ENCODE measurements around the gene NUP98. TPM values are rescaled to one million over a fixed set of nuclear protein-coding genes. Genes with fewer than 3 reads are reported as not detected.
"Not testable (repeated sequence)": the region's sequence is repeated elsewhere in the genome, so short reads cannot be mapped to it uniquely, and the experiment has no call there.

Gene NUP98
- total RNA-seq, 1 donor from 2014 or later = 78.7 TPM

DNA sequence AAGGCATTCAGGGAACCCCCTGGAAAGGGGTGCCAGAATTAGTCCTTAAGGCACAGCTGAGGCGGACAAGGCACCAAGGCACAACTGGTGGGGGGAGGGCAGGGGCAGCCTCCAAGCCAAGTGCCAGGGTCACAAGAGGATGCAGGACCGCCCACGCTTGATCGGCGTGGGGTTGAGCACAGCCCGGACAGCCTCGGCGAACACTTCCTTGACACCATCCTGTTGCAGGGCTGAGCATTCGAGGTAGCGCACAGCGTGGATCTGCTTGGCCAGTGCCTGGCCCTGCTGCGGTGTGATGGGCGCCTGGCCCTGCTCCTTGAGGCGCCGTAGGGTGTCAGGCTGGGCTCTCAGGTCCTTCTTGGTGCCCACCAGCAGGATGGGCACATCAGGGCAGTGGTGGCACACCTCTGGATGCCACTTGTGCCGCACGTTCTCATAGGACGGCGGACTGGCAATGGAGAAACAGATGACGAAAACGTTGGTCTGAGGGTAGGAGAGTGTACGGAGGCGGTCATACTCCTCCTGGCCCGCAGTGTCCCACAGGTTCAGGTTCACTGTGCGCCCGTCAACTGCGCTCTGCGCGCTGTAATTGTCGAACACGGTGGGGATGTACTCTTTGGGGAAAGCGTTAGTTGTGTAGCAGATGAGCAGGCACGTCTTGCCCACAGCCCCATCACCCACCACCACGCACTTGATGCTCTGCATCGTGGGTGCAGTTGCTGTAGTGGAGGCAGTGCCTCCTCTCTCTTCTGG, 30.3 kb upstream of the NUP98 start:
- no peak for DNase-seq (ENCODE audit: low spot score)

DNA sequence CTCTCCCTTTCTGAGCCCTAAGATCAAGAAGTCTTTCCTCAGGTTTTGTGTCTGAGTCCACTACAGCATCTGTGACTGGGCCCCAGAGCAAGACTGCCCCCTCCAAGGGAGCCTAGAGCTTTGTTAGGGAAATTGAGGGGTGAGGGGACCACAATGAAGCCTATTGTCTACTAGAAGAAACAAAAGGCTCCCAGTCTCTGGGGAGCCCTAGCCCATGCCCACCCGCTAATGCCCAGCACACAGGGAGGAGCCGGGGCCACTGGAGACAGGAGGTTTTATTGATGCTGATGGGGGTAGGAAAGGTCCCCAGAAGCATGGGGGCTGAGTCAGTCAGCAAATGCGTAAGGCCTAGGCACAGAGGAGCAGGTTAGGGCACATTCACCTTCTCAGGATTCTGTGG, 29.4 kb upstream of the NUP98 start:
- no peak for DNase-seq (ENCODE audit: low spot score)

DNA sequence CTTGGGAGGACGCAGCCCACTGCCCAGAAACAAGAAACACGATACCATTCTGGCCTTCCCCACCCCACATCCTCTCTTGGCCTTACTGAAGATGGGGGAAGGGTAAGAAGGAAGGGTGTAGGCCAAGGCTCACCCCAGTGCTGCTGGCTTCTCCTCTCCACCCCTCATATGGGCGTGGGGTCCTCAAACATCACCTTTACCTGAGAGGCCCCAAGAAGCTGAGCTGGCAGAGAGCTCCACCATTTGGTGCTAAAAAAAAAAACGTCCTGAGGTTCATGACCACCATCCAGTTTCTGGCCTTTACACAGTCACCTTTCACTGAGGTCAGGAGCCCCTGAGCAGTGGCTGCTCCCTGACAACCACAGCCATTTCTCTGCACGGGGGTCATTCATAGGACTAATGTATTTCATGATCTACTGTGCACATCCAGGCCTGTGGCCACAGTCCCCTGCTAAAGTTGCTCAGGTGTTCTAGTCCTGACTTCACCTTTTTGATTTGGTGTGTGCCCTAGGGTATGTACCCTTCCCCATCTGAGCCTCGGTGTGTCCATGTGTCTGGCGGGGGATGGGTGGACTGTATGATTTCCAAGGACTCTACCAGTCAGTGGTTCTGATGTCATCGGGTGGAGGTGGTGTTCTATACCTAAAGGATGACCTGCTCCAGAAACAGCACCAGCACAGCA, 28.3 kb upstream of the NUP98 start:
- no peak for DNase-seq (ENCODE audit: low spot score)

DNA sequence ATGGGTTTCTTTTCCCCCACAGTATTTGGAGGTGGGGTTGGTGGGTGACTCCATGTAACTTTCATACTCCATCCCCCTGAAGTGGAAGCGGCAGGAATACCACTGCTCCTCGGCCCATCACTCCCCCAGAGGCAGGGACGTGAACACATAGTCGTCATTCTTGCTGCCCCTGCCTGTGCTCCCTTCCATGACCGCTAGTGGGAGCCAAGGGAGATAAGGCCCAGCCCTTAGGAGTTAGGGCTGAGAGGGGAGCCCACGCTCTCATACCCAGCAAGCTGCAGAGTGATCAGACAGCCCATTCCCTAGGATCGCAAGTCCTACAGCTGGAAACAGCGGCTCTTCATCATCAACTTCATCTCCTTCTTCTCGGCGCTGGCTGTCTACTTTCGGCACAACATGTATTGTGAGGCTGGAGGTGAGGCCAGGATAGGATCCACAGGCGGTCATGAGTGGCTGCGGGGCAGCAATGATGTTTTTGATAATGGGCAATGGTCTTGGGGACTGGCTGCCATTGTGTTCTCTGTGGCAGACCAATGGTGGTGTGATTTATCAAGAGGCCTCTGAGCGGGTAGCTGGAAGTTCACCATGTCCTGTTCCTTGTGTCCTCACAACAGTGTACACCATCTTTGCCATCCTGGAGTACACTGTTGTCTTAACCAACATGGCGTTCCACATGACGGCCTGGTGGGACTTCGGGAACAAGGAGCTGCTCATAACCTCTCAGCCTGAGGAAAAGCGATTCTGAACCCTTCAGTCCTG, 27.5 kb upstream of the NUP98 start:
- DNase-seq (ENCODE audit: low spot score) = no peak

DNA sequence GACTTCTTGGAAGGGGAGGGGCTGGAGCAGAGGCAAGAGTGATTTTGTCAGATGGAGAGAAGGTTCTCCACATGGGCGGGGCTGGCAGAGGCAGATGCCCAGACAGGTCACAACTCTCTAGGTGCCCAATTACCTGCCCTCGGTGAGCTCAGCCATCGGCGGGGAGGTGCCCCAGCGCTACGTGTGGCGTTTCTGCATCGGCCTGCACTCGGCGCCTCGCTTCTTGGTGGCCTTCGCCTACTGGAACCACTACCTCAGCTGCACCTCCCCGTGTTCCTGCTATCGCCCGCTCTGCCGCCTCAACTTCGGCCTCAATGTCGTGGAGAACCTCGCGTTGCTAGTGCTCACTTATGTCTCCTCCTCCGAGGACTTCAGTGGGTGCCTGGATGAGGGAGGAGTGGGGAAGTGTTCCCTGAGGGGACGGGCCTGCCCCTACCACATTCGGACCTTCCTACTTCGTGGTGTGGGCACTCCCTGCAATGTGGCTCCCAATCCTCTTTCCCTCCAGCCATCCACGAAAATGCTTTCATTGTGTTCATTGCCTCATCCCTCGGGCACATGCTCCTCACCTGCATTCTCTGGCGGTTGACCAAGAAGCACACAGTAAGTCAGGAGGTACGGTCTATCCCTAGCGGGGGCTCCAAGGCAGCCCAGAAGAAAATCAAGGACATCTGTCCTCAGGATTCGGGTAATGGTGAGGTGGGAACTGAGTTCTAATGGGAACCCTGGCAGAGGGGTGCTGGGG, 26.6 kb upstream of the NUP98 start:
- no peak for DNase-seq (ENCODE audit: low spot score)

DNA sequence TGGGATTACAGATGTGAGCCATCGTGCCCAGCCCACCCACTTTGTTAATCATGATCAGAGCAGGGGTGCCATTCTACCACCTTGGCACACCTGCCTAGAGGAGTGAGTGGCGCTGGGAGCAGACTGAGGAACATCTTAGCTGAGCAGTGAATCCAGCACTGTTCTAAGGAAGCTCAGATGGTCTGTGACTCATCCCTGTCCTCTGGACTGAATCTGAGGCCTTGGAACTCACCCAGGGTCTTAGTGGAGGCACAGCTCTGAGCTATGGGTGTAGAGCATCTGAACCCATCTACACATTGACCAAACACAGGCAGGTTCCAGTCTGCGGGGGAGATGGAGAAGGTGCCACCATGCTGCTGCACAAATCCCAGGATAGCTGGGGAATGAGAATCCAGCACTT, 25.9 kb upstream of the NUP98 start:
- no peak for DNase-seq (ENCODE audit: low spot score)

DNA sequence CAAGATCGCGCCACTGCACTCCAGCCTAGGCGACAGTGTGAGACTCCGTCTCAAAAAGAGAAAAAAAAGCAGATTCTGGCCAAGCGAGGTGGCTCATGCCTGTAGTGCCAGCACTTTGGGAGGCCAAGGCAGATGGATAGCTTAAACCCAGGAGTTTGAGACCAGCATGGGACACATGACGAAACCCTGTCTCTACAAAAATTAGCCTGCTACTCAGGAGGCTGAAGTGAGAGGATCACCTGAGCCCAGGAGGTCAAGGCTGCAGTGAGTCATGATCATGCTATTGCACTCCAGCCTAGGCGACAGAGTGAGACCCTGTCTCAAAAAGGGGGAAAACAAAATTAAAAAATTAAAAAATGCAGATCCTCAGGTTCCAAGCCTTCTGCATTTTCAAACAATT, 25.0 kb upstream of the NUP98 start:
- DNase-seq (ENCODE audit: low spot score) = no peak

DNA sequence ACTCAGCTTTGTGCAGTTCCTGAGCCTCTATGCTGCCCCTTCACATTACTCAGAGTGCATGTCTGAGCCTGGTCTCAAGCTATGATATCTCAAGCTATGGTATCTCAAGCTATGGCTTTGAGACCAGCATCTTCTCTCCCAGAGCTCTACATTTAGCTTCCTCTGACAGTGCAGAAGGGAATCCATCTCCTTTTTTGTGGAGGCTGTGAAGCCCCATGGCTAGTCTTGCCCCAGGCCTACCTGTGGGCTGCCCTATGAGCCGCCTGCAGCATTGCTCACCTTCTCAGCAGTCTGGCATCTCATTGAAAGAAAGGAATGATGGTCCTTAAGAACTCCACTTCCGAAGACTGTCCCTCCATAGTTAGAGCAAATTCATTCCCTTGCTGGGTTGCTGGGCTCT, 23.6 kb upstream of the NUP98 start:
- no peak for DNase-seq (ENCODE audit: low spot score)

DNA sequence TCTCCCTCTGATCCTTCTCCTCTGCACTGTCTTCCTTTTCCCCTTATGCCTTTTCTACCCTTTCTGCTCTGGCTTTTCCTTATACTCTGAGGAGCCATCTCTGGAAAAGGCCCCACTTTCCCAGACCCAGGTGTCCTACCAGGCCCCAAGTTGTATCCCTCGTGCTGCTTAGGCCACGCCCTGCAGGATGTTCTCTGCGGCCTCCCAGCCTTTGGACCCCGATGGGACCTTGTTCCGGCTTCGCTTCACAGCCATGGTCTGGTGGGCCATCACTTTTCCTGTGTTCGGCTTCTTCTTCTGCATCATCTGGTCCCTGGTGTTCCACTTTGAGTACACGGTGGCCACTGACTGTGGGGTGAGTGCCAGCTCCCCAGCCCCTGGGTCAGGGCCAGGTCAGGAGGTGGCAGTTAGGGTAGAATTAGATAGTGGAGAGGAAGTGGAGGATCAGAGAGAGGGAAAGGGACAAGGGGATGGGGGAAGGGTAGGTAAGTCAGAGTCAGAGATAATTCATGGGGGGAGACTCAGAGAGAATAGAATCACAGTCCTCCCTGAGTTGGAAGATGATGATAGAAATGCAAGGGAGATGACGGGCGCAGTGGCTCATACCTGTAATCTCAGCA, 19.9 kb upstream of the NUP98 start:
- no peak for DNase-seq (ENCODE audit: low spot score)

DNA sequence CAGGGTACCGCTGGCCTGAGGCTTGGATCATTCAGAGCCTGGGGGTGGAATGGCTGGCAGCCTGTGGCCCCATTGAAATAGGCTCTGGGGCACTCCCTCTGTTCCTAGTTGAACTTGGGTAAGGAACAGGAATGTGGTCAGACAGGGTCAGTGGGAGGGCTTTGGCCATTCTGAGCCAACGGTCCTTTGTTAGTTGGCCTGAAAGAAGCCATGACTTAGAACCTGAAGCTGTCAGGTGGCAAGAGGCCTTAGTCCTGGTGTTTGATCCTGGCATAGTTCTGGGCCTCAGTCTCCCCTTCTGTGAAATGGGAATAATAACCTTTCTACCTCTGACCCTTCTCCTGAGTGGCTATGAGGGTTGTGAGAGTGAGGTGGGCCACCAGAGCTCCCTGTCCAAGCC, 19.3 kb upstream of the NUP98 start:
- no peak for DNase-seq (ENCODE audit: low spot score)

DNA sequence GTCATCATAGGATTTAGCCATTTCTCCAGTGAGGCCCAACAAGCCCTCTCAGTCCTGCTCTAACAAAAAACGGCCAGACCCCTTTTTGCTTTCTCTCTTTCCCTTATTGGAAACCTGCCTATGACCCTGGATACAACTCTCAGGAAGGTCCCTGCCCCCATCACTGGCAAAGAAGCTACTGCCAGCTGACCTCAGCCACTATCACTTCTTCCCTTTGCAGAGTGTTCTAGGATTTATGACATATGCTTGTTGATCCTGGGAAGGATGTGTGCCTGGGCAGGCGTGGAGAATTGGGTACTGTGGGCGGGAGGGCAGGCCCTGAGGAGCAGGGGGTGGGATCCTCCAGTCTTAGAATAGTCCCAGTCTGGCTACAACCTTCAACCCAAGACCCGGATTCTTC, 18.5 kb upstream of the NUP98 start:
- DNase-seq (ENCODE audit: low spot score) = no peak

DNA sequence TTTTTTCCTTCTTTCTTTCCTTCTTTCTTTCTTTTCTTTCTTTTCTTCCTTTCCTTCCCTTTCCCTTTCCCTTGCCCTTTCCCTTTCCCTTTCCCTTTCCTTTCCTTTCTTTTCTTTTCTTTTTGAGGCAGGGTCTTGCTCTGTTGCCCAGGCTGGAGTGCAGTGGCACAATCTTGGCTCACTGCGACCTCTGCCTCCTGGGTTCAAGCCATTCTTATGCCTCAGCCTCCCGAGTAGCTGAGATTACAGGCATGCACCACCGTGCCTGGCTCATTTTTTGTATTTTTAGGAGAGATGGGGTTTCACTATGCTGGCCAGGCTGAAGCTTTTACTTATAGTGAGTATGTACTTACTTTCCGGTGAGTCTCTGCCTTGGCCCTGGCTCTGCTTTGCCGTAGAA, 17.5 kb upstream of the NUP98 start:
- DNase-seq (ENCODE audit: low spot score) = not testable (repeated sequence)

DNA sequence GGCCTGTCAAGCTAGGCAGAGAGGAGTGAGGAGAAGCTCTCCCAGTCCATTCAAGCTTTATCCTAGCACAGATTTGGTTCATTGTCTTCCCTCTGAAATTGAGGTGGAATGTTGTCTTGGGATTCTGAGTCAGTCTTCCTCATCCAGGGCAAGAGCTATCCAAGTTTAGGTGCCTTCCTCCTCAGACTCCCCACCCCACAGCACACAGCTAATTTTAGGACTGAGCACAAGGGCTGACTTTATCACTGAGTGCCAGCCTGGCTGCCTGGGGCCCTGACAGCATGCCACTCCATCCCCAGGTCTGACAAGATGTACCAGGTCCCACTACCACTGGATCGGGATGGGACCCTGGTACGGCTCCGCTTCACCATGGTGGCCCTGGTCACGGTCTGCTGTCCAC, 13.6 kb upstream of the NUP98 start:
- DNase-seq (ENCODE audit: low spot score) = no peak

DNA sequence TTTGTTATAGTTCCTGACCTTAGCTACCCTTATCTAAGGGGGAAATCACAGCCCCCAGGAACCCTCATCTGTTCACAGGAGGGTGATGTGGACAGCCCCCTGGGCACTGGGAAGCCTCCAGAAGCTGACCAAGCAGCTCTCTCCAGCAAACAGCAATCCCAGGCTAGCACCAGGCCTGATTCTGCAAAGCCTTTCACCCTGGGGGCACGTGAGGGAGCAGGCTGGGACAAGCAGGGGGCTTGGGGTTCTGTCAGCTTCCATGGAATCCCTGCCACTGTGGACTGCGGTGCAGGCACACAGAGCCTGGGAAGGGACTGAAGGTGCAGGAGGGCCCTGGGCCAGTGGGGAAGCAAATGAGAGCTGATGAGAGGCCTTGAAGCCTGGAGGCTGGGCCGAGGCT, 13.1 kb upstream of the NUP98 start:
- no peak for DNase-seq (ENCODE audit: low spot score)

DNA sequence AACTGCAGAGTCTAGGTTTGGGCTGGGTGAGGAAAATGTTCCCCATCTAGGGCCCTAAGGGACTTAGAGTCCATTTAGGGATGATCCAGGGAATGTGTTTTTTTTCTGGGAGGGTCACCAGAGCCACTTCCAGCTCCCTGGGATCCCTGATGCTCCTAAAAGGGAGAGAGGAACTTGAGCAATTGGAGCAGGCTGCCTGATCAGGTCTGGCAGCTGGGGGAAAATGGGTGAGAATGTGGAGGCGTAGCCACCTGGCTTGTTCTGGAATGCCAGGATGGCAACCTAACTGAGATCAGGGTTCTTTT, 12.2 kb upstream of the NUP98 start:
- no peak for DNase-seq (ENCODE audit: low spot score)

DNA sequence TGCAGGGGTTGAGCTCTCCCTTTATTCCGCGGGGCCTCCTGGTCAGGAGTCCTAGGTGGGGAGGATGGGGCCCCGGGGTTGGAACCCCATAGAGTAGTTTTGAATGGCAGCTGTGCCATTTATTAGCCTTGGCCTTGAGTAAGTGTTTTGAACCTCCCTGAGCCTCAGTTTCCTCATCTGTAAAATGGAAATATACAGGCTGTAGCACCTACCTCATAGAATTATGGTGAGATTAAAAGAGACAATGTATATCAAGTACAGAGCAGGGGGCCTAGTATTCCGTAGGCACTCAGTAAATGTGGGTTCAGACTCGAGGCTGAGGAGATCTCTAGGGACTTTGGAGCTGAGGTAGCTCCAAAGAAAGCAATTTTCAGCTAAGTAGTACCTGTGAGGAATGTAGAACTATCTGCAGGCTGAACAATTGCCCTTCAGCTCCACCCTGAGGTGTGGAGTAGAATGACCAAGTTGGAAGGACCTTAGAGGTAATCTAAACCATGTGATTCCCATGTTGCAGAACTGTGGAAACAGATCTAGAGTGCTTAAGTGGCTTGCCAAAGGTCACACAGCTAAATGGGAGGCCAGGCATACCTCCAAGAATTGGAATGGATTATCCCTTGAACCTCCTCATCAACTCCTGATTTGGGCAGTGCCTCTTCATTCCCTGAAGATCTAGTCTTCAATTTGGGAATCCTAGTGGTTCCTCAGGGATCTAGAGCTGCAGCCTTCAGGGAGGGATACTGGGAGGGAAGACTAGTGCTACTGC, 11.7 kb upstream of the NUP98 start:
- no peak for DNase-seq (ENCODE audit: low spot score)

DNA sequence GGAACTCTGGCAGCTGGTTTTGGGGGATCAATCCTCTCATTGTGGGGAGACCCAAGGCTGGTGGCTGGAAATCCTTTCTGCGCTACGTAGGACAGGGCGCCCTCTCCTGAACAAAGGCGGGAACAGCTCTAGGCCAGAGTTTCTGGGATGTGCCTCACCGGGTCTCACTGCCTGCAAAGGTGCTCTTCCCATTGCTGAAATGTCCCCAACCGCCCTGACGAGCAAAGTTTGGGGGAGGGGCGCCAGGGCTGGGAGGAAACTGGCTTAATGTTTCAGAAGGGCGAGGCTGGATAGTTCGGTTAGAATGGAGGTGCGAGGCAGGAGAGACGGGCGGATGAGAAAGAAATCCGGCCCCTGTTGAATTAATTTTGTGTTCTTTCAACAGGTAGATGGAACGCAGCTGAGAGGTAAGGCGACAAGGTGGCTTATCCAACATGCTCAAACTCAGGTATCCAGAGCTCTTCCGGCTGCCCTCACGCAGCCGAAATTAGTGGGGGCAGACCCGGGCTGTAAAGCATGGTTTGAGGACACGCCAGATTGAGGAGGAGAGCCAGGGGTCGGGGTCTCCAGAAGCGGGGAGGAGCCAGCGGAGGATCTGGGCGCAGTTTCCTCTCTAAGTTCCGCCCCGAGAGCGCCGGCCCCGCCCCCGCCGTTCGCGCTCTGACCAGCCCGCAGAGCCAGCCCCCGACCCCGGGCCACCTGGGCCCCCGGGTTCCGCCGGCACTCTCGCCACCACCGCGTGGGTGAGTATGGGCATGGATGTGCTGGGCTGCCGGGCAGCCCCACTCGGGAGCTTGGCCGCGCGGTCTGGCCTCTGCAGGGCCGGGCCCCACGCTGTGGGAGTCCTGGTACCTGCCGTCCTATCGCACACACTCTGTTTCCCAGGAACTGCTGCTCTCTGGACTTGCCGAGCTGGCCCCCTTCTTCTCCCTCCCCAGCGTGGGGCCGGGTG, 10.8 kb upstream of the NUP98 start, which contains the start of gene PGAP2:
TSS of gene PGAP2 (plus strand) at position 652 of the 952 bp plus-strand sequence. CDS start 2,700 bp downstream, outside the sequence.
- no peak for DNase-seq (ENCODE audit: low spot score)

DNA sequence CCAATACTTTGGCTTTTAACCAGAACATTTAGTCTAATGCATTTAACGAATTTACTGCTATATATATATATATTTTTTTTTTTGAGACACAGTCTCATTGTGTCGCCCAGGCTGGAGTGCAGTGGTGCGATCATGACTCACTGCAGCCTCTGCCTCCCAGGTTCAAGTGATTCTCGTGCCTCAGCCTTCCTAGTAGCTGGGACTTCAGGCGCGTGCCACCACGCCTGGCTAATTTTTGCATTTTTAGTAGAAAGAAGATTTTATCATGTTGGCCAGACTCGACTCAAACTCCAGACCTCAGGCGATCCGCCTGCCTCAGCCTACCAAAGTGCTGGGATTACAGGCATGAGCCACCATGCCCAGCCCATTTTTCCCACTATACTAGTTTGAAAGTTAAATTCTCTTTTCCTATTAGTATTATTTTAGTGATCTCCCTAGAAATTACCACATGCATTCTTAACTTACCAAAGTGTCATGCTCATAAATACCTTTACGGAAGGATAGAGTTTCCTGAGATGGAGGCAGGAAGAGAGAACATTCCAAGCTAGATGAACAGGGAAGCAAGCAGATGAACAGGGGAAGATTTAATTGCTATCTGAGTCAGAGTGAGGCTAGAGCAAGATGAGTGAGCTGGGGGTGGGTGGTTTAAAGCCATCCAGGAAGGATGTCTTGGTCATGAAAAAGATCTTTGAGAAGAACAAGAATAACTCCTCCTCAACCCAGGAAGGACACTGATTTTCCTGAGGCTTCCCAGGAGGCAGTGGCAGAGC, 6.6 kb upstream of the NUP98 start:
- DNase-seq (ENCODE audit: low spot score) = peak; percentile 62
